Stomach (tissue), 4 donors: ENCODE measurements around the gene RAB7B.

Experiments used
- EP300 ChIP-seq: sonication (generic); formaldehyde crosslinking; IDR thresholded peaks from one replicate; pipeline ENCODE4 v1.6.1; 2017; ENCODE audit warnings: antibody characterized with exemption
- POLR2A ChIP-seq, 4 donors: fragments of 450-650 bp; IDR thresholded peaks; one replicate each; pipeline ENCODE4 v1.6.1; 2016; ENCODE audit warnings: antibody characterized with exemption in 4 of 4, control low read depth in 2 of 4, mild to moderate bottlenecking in 1 of 4, moderate library complexity in 1 of 4
- POLR2AphosphoS5 ChIP-seq, 3 donors: sonication (generic); formaldehyde crosslinking; IDR thresholded peaks; one replicate each; pipeline ENCODE4 v1.6.1; 2016; ENCODE audit warnings: antibody characterized with exemption in 3 of 3
- TF ChIP-seq, protein P1 (sequence below), 7 experiments: fragments of 450-650 bp in 4 of 7; fragments of 200-600 bp in 3 of 7; sonication (generic) in 3 of 7; IDR thresholded peaks; one replicate each; pipeline ENCODE4 v1.5.1; 2016 to 2019; ENCODE audit warnings: antibody characterized with exemption in 7 of 7, control low read depth in 2 of 7, mild to moderate bottlenecking in 1 of 7

- TF ChIP-seq POLR2A (IDR thresholded peaks at IDR 0.05) (no peak), EP300 (no peak), POLR2AphosphoS5 (IDR thresholded peaks at IDR 0.05) (no peak)
- TF ChIP-seq, protein P1, sequence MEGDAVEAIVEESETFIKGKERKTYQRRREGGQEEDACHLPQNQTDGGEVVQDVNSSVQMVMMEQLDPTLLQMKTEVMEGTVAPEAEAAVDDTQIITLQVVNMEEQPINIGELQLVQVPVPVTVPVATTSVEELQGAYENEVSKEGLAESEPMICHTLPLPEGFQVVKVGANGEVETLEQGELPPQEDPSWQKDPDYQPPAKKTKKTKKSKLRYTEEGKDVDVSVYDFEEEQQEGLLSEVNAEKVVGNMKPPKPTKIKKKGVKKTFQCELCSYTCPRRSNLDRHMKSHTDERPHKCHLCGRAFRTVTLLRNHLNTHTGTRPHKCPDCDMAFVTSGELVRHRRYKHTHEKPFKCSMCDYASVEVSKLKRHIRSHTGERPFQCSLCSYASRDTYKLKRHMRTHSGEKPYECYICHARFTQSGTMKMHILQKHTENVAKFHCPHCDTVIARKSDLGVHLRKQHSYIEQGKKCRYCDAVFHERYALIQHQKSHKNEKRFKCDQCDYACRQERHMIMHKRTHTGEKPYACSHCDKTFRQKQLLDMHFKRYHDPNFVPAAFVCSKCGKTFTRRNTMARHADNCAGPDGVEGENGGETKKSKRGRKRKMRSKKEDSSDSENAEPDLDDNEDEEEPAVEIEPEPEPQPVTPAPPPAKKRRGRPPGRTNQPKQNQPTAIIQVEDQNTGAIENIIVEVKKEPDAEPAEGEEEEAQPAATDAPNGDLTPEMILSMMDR (IDR thresholded peaks at IDR 0.05): no peak
Measured at GRCh38 chr1:205961991-205962820, 41.0 kb downstream of the RAB7B start.
